Measurements from ENCODE around the gene BCL7A.
"Not testable (repeated sequence)": the region's sequence is repeated elsewhere in the genome, so short reads cannot be mapped to it uniquely, and the experiment has no call there.

The BCL7A gene

DNA sequence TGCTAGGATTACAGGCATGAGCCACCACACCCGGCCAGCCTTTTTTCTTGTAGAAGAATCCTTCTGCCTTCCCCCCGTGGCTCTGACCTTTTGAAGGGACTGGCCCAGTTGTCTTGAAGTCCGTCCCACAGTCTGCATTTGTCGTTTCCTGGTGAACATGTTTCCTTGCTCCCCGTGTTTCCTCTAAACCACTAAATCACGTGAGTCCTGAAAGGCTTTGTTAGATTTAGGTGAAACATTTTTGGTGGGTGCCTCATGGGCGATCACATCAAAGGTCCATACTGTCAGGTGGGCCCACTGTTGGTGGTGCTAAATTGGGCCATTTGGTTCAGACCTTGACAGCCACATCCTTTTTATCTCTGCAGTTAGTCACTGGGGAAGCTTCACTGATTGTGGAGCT, 83.2 kb downstream of the BCL7A start:
- H3K36me3 Mint-ChIP-seq: peaks cover 9% of the 10 kb centered on the region

DNA sequence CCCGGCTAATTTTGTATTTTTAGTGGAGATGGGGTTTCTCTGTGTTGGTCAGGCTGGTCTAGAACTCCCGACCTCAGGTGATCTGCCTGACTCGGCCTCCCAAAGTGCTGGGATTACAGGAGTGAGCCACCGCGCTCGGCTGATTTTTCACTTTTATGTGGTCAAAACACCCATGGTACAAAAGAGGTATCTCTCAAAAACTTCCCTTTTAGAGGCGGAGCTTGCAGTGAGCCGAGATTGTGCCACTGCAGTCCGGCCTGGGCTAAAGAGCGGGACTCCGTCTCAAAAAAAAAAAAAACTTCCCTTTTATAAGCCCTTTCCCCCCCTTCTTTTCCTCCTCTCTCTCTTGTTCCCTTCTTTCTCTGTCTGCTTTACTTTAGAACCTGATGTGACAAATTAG, 83.8 kb downstream of the BCL7A start:
- H3K9me3 Mint-ChIP-seq; DNase-seq (ENCODE audit: low spot score in 2 of 2); H3K27me3 Mint-ChIP-seq; ATAC-seq (ENCODE audit: low read depth); H3K27ac Mint-ChIP-seq; H3K36me3 Mint-ChIP-seq: not testable (repeated sequence)
- H3K4me1 Mint-ChIP-seq: peaks cover 35% of the 10 kb centered on the region
- peak overlapping the region; percentile 2 for H3K4me3 Mint-ChIP-seq

More for the DNA sequence above, 83.2 kb downstream of the BCL7A start:
- Mint-ChIP-seq H3K4me1 (peaks cover 39% of the 10 kb centered on the region), H3K9me3 (no peaks in the 10 kb centered on the region), H3K4me3 (no peak overlapping the region), H3K27ac (no peak overlapping the region), H3K27me3 (no peaks in the 10 kb centered on the region)
- no peak for DNase-seq (ENCODE audit: low spot score in 2 of 2)
- no peak for ATAC-seq (ENCODE audit: low read depth)

DNA sequence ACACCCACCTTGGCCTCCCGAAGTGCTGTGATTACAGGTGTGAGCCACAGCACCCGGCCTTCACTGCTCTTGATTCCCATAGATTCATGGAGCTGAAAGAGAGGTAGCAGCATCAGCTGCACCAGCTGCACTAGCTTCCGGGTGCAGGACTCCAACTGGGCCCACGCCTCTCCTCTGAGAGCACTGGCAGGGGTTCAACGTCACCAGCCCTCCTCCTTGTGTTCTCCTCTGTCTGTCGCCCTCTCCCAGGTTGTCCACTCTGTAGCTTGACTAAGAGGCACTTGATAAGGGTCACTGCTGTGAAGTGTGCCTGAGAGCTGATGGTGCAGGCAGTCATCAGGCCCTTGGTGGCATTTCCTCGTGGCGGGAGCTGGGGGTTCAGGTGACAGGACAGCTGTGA, 85.2 kb downstream of the BCL7A start:
- H3K4me1 Mint-ChIP-seq: peaks cover 29% of the 10 kb centered on the region
- no peak for ATAC-seq (ENCODE audit: low read depth)
- no peak overlapping the region for H3K27ac Mint-ChIP-seq
- H3K36me3 Mint-ChIP-seq: peaks cover 9% of the 10 kb centered on the region
- H3K9me3 Mint-ChIP-seq: no peaks in the 10 kb centered on the region
- no peak overlapping the region for H3K4me3 Mint-ChIP-seq
- H3K27me3 Mint-ChIP-seq: no peaks in the 10 kb centered on the region
- no peak for DNase-seq (ENCODE audit: low spot score in 2 of 2)

DNA sequence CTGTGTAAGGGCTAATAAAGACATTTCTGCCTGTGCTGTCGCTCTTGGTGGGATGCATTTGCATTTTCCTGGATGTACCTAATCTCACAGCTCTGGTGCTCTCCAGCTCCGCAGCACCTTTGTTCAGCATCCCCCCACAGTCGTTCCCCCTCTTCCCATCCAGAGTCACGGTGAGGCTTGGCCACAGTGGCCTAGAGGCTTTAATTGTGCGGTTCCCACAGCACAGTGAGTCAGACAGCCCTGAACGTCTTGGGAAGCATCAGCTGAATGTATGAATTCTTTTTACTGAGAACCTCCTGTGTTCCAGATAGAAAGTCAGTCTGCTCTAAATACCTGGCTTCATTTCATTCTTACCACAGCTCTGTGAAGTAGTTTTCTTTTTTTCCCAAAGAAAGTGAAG, 85.6 kb downstream of the BCL7A start:
- Mint-ChIP-seq H3K9me3 (no peaks in the 10 kb centered on the region), H3K27ac (no peak overlapping the region), H3K4me3 (no peak overlapping the region), H3K36me3 (peaks cover 9% of the 10 kb centered on the region), H3K27me3 (no peaks in the 10 kb centered on the region), H3K4me1 (peaks cover 32% of the 10 kb centered on the region)
- no peak for DNase-seq (ENCODE audit: low spot score in 2 of 2)
- no peak for ATAC-seq (ENCODE audit: low read depth)

DNA sequence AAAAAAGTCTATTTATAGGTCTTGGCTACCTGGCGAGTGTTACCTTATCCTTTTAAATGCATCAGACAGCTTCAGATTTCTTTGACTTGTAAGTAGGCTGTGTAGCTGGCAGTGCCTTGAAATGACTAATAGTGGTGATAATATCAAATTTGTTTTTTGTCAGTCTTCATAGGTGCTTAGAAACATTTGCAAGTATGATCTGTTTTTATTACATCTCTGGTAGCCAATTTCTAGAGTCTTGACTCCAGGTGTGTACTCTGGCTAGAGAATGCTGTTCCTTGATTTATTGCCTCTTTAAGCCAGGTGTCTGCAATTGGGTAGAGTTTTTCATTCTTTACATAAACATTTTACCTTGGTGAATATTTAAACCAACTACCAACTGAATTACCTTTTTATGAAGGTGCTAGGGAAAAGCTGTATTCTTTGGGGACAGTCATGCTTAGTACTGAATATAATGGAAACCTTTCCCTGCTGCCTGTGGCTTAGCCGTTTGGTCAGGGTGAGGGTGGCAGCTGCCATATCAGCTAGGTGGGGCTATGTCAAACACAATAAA, 89.5 kb downstream of the BCL7A start:
- ATAC-seq (ENCODE audit: low read depth) (no peak), DNase-seq (ENCODE audit: low spot score in 2 of 2) (no peak)
- Mint-ChIP-seq H3K36me3 (peaks cover 3% of the 10 kb centered on the region), H3K27me3 (no peaks in the 10 kb centered on the region), H3K4me1 (peaks cover 21% of the 10 kb centered on the region), H3K4me3 (no peak overlapping the region), H3K9me3 (no peaks in the 10 kb centered on the region), H3K27ac (no peak overlapping the region)
